Liver (tissue), 3 donors: Measurements from ENCODE around the gene SCN8A.

ENCODE experiments used
- CTCF ChIP-seq: fragments of 150-350 bp; IDR thresholded peaks from 2 replicates; pipeline ENCODE4 v1.5.1; 2017; ENCODE audit warnings: improper control_type of control experiment, low read depth, low read length; ENCODE audit not compliant: missing input control
- RAD21 ChIP-seq, 2 donors: IDR thresholded peaks; 2 replicates each; pipeline ENCODE4 v1.6.1; 2016; ENCODE audit warnings: antibody characterized with exemption in 2 of 2, mild to moderate bottlenecking in 2 of 2
- YY1 ChIP-seq: IDR thresholded peaks from 2 replicates; pipeline ENCODE4 v1.6.1; 2016; ENCODE audit warnings: antibody characterized with exemption, mild to moderate bottlenecking
- TF ChIP-seq, protein P1 (sequence below): IDR thresholded peaks from 2 replicates; pipeline ENCODE4 v1.6.1; 2016; ENCODE audit warnings: antibody characterized with exemption
- TF ChIP-seq, protein P2 (sequence below): IDR thresholded peaks from 2 replicates; pipeline ENCODE4 v1.6.1; 2016; ENCODE audit warnings: antibody characterized with exemption
- donor health status: healthy.
- donor health status: healthy.

DNA sequence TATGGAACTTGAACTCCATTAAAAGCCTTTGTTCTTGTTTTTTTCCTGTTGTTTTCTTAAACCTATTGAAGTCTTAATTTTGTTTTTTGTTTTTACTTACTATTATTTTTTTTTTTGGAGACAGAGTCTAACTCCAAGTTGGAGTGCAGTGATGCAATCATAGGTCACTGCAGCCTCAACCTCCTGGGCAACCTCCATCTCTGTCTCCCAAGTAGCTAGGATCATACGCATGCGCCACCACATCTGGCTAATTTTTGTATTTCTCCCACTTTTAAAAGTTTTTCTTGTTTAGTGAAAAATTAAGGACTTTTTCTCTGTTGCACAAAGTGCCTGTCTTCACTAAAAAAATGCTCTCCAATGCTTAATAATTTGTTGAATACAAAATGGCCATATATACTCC, 76.2 kb downstream of the SCN8A start:
- no peak for TF ChIP-seq RAD21 (IDR thresholded peaks at IDR 0.05)
- TF ChIP-seq YY1: no peak
- TF ChIP-seq CTCF: no peak
- TF ChIP-seq, protein P1, sequence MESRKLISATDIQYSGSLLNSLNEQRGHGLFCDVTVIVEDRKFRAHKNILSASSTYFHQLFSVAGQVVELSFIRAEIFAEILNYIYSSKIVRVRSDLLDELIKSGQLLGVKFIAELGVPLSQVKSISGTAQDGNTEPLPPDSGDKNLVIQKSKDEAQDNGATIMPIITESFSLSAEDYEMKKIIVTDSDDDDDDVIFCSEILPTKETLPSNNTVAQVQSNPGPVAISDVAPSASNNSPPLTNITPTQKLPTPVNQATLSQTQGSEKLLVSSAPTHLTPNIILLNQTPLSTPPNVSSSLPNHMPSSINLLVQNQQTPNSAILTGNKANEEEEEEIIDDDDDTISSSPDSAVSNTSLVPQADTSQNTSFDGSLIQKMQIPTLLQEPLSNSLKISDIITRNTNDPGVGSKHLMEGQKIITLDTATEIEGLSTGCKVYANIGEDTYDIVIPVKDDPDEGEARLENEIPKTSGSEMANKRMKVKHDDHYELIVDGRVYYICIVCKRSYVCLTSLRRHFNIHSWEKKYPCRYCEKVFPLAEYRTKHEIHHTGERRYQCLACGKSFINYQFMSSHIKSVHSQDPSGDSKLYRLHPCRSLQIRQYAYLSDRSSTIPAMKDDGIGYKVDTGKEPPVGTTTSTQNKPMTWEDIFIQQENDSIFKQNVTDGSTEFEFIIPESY: no peak
- TF ChIP-seq, protein P2, sequence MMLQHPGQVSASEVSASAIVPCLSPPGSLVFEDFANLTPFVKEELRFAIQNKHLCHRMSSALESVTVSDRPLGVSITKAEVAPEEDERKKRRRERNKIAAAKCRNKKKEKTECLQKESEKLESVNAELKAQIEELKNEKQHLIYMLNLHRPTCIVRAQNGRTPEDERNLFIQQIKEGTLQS: no peak
